HG02798 (cell line): Measurements from ENCODE around the gene MUC5B.

Source experiments
- ATAC-seq: cut with Tn5 transposase; IDR thresholded peaks from one replicate; pipeline ENCODE4 v1.9.1; 2021; ENCODE audit warnings: mild to moderate bottlenecking; ENCODE audit not compliant: unreplicated experiment, poor library complexity

Gene MUC5B

GRCh38 chr11:1277936-1278512 lies 55.2 kb downstream of the MUC5B start:
- no peak for ATAC-seq

GRCh38 chr11:1278766-1279673 lies 56.2 kb downstream of the MUC5B start:
- no peak for ATAC-seq

DNA sequence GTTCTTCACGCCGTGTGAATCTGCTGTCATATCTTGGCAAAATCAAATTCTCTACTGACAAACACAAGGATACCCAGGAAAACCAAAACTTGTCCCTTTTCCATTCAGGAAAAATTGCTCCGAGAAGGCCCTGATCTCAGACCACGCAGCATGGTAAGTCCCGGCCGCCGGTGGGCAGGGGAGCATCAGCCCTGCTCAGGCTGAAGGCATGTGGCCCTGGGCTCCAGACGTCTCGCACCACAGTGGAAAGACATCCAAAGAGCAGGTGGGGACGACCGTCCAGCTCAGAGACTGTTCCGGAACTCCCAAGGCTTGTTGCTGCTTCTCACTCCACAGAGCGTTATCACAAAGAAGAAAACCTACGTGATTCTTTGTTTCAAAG lies 56.8 kb downstream of the MUC5B start:
- ATAC-seq: no peak

- ATAC-seq: no peak
Observed at GRCh38 chr11:1280116-1281035, 57.5 kb downstream of the MUC5B start.

- ATAC-seq: no peak
Observed at GRCh38 chr11:1281326-1281973, 58.6 kb downstream of the MUC5B start.

DNA sequence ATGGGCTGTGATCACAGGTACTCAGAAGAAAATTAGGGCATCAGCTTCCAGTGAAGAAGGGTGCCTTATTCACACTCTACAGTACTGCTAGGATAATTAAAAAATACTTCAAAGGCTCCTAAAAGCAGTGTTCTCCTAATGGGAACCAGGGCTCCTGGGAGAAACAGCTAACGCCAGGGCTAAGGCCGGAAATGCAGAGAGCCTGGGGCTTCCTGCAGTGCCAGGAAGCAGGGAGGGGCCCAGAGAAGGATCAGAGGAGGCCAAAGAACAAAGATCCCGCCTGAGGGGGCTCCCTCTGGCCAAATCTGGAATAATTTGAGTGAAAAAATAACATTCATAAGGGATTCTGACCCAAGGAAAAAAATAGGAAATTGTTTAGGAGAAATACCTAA lies 59.1 kb downstream of the MUC5B start:
- ATAC-seq: no peak

- no peak for ATAC-seq
Observed at GRCh38 chr11:1283091-1283511, 60.2 kb downstream of the MUC5B start.

DNA sequence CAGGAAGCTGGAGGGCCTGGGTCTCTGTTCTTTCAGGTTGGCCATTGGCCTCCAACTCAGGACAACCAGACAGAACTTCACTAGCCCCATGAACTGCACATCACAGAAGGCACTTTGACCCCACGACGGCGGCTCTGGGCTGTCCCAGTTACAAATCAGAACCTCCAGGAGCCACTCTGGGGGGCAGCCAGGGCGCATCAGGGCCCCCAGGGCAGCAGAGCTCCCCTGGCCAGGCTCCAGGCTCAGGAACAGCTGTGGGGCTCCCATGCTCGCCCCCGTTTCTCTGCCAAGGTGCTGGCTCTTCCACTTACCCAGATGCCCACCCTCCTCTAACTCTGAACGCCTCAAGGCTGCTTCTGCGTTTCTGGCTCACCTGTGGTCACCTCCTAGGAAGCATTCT lies 61.0 kb downstream of the MUC5B start:
- no peak for ATAC-seq

DNA sequence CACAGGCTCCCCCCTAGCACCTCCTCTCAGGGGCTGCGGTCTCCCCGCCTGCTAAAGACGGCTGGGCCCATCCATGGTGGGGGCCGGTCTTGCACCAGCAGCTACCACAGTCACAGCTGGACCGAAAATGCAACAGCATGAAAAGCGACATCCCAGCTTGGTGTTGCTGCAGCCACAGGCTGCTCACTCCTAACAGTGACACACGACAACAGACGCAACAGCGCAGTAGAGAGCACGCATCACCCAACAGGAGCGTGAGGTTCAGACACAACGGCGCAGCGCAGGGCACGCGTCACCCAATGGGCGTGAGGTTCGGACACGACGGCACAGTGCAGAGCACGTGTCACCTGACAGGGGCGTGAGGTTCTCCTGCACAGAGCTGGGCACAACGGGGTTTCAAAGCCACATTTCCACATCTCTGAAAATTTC lies 62.5 kb downstream of the MUC5B start:
- ATAC-seq: no peak

DNA sequence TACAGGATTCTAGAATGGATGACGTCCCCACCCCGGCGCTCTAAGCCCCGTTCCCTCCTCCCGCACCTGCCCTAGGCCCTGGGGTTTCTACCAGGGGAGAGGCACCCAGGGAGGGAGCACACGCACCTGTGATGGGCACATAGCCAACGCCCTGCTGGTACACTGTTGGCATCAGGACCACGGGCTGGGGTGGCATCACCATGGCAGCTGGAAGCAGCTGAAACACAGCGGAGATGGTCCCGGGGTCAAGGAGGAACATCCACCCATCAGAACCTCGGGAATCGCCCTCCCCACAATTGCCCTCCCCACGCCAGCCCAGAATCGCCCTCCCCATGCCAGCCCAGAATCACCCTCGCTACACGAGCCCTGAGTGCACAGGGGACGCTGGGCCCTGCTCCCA lies 63.0 kb downstream of the MUC5B start:
- ATAC-seq: no peak

- ATAC-seq: no peak
Observed at GRCh38 chr11:1287928-1288327, 65.1 kb downstream of the MUC5B start.

DNA sequence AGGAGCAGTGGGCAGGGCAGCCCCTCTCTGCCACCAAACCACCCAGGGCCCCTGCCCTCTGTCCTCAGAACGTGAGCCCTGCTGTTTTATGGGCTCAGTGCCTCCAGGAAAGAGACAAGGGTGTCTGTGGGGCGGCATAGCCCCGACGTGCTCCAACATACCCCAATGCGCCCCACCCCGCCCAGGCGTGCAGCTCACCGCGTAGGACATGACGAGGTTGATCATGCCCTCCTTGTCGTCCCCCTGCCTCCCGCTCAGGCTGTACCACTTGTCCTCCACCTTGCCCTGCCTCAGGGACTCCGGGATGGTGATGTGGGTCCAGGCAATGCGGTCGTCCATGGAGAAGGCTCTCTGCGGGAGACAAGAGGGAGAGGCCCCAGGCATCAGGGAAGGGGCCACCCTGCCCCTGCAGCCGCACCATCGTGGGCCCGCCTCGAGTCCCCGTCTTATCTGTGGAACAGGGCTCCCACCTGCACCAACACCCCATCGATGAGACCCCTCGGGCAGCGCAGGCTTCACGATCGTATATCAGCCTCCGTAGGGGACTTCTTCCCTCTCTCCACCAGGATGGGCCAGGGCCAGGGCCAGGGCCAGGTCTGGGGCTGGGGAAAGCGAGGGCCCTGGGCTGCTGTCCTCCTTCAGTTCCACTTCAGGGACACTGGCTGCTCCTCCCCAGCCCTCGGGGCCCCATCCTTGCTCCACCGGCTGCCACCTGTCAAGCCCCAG lies 65.7 kb downstream of the MUC5B start:
- no peak for ATAC-seq

DNA sequence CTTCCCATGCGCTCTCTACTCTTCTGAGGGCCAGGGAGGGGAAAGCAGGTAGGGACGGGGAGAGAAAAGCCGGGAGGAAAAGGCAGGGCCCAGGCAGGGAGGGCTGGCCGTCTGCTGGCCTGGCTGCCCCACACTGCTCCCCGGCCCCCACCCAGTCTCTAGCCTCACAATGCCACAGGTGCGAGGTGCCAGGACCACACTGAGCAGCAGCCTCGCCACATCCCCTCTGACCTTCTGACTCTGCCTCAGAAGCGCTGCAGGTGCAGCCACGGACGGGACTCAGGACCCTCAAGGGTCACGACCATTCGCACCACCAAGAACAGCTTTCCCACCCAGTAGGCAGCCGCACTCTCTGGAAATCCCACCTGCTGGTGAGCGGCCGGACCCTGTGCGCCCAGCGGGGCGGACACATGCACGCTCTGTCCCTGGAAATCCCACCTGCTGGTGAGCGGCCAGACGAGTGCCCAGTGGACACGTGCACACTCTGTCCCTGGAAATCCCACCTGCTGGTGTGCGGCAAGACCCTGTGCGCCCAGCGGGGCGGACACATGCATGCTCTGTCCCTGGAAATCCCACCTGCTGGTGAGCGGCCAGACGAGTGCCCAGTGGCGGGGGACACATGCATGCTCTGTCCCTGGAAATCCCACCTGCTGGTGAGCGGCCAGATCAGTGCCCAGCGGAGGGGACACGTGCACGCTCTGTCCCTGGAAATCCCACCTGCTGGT lies 66.5 kb downstream of the MUC5B start:
- no peak for ATAC-seq

DNA sequence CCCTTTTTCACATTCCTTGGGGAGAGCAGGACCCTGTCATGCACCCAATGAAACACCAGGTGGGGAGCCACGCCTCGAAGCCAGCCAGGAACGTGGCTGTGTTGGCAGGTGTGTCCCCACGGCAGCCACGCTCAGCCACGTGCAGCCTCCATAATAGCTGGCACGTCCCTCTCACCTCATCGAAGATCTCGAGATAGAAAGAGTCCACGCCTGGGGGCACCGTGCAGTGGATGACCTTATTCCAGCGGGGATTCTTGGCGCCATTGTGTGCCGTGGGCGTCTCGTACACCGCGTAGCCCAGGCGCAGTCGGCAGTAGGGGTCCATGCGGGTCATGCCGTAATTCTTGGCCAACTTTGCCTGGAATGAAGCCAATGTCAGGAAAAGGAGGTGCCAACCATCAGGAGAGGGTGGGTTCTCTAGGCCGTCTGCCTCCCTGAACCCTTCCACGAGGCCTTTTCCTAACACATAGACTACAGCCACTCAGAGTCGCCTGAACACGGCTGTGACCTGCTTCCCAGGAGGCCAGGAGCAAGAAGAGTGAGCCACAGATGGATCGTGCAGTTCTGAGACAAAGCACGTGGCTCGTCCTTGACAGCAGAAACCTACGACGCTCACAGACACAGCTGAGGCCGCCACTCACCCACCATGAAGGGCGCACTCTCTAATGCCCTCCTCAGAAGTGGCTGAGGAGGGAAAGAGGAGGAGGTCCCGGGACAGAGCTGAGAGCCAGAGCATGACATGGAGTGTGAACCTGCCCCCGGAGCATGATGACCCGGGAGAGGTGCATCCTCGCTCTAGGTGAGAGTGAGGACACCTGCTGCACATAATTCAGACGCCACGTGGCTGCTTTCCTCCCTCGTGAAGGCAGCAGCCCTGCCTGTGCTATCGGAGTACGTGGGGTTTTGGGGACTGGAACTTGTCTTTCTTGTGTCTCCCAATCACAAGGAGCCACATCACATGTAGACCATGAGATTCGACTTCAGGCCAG lies 67.5 kb downstream of the MUC5B start:
- ATAC-seq: no peak

- ATAC-seq: no peak
Observed at GRCh38 chr11:1291295-1292017, 68.6 kb downstream of the MUC5B start.

- ATAC-seq: no peak
Observed at GRCh38 chr11:1292018-1292643, 69.3 kb downstream of the MUC5B start.
